HG02798 (cell line): ENCODE measurements around the gene GTPBP1.

Experiments
- ATAC-seq: cut with Tn5 transposase; IDR thresholded peaks from one replicate; pipeline ENCODE4 v1.9.1; 2021; ENCODE audit warnings: mild to moderate bottlenecking; ENCODE audit not compliant: unreplicated experiment, poor library complexity

GTPBP1 gene

DNA sequence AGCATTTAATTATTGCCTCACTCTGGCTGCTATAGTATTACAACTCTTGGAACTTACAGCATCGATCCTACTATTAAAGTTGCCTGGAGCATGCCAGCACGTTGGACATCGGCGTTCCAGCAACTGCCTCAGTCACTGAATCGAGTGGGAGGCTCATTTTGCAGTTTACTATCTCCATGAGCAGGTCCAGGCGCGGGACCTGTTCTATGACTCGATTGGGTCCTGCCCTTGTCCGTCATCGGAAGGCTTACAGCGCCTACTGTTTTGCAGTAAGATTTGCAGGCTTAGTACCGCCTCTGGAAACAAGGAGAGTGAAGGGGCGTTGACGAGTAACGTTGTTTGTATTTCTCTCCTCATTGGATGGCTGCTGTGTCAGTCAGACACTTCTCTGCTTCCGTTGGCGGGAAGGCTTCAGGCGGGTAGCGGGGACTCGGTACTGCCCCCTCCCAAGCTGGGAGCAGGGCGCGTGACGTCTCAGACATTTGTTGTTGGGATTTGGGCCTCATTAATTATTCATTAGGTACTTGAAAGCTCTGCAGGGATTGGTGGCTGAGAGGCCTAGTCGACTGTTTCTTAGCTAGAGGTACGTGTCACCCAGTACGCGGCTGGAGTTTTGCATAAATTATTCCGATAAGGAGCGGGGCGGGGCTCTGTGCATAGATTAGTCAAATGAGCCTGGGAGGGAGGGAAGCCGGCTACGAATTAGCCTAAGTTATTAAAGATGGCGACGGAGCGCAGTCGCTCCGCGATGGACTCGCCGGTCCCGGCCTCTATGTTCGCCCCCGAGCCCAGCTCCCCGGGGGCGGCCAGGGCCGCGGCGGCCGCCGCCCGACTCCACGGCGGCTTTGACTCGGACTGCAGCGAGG, at the start of gene GTPBP1:
Gene GTPBP1, plus strand, starts transcription at position 710 of the 866 bp plus-strand sequence. Its CDS starts 12 bp downstream, at position 722.
- peak; percentile 79 for ATAC-seq

DNA sequence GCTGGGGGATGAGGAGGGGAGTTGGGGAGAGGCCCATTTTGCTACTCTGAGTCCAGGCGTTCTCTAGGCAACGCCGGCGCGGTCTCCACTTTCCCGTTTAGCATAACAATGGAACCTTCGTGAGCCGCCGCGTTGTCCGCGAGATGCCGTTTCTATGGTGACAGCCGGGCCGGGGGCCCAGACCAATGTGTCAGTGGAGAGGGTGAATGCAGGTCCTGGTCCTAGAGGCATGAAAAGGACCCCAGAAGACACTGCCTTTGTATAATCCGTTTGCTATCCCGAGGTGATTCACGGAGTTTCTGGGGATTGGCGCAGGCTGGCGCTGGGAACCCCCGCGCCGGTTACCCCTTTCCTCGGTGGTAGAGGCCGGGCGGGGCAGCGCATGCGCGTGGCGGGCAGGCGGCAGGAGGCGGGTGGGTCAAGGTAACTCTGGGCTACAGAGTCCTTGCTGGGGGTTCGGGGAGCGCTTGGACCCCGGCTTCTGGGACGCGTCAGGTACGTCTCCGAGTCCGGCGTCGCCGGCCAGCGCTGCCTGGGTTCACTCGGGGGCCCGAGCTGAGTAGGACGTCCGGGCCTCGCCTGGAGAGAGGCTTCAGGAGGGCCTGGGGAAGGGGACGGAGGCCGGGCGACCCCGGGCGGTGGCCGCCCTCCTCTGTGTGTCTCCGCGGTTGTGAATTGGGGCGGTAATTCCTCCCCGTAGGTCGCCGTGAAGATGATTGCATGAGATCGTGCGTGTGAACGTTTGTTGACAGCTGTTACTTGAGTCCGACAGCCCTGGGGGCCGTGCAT, 49.3 kb upstream of the GTPBP1 start, which contains the start of the genes CBY1 and FAM227A:
Gene CBY1, plus strand, starts transcription at position 383 of the 789 bp plus-strand sequence. CDS start 11,417 bp downstream, outside the sequence.
Gene FAM227A, minus strand, starts transcription at position 137 of the 789 bp plus-strand sequence. CDS start 6,224 bp downstream, outside the sequence.
- peak; percentile 84 for ATAC-seq

DNA sequence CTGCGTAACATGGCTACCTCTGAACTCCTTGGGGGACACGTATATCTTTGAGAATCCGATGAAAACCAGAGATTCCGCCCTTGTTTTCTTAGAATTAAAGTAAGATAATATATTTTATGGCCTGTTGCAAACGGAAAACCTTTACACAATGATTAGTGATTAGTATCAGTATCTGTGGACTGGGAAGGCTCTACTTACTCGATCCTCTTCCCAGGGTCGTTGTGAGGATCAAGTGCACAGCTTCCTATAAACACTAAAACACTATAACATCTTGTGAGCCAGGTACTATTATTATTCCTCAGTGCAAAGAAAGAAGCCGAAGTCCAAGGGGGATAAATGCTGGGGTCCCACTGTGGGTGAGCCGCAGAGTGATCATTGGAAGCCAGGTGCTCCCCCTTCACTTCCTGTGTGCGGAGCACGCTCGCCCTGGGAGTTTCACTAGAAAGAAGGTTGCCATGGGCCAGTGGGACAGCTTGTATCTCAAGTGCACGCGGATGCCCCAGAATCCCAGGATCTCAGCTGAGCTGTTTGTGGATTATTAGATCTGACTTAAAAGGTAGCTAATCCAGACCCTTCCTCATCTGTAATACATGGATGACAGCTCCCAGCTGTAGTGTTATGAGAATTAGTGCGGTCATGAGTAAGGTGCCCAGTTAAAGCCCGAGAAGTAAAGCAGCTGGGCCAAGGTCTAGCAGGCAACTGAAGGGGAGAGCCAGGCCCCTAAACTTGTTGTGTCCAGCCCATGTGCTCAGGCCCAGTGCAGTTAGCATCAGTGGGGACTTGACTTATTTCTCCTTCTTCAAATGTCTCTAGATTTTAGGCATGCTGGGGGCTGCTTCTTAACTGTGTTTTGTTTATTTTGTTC, 48.5 kb upstream of the GTPBP1 start:
- peak; percentile 38 for ATAC-seq

DNA sequence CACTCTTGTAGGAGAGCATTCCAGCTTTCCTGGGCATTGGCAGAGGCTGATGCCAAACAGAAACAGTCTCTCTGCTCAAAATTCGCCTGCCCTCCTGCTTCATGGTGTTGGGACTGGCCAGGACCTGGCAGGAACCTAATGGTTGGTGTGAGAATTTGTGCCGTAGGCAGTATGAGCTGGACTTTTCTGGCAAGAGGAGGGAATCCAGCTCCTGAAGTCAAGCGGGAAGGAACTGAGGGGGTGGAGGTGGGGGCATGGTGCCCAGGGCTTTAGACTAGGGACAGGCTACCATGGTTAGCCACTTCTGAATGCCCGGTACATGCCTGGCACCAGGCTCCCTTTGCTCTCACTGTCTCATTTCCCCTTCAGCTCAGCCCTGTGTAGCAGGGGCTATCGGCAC, 30.9 kb upstream of the GTPBP1 start:
- ATAC-seq: no peak

DNA sequence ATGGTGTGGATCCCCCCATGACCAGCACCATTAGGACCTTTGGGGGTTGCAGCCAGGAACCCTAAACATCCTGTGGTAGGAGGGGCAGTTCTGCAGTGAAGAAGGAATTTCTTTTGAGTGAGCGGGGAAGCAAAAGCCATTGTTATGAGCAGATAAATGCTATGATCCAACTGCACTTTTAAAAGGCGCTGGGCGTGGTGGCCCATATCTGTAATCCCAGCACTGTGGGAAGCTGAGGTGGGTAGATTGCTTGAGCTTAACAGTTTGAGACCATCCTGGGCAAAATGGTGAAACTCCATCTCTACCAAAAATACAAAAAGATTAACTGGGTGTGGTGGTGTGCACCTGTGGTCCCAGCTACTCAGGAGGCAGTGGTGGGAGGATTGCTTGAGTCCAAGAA, 29.9 kb upstream of the GTPBP1 start:
- ATAC-seq: no peak

DNA sequence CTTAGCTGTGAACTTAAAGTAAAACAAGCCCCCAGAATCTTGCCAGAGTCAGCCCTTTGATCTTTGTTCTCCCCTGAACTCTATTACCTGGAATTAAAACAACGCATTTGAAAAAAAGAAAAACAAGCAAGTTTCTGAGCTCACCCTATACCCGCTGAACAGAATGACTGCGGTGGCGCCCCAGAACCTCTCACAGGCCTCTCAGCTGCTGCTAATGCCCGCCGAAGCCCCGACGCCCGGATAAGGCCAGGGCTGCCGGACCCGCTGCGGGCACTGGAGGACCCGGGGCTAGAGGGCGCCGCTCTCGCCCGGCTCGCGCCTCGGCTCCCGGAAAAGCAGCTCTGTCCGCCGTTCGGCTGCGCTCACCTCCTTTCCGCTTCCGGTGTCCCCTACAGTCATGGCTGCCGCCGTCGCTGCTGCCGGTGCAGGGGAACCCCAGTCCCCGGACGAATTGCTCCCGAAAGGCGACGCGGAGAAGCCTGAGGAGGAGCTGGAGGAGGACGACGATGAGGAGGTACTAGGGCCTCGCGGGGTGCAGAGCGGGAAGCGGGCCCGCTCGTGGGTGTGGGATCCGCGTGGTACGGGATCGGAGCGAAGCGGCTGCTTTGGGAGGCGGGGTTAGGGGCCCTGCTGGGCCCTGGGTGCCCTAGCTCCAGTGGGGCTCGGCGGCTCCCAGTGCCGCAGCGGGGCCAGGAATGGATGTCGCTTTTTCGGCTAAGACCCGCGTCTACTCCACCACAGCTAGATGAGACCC, 24.0 kb upstream of the GTPBP1 start, which contains the start of gene TOMM22:
Gene TOMM22, plus strand, starts transcription at position 376 of the 754 bp plus-strand sequence. Its CDS starts 22 bp downstream, at position 398.
- ATAC-seq: peak; percentile 99

DNA sequence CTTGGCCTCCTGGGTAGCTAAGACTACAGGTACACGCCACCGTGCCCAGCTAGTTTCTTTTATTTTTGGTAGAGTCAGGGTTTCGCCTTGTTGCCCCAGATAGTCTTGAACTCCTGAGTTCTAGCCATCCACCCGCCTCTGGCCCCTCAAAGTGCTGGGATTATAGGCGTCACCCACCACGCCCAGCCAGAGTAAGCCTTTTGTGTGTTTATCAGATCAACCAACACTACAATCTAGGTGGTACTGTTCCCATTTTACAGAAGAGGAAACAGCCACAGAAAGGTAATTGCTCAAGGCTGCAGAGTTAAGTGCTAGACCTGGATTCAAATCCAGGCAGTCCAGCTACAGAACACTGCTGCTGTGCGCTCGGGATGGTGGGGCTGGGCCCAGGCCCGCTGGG, 20.8 kb upstream of the GTPBP1 start:
- ATAC-seq: no peak

DNA sequence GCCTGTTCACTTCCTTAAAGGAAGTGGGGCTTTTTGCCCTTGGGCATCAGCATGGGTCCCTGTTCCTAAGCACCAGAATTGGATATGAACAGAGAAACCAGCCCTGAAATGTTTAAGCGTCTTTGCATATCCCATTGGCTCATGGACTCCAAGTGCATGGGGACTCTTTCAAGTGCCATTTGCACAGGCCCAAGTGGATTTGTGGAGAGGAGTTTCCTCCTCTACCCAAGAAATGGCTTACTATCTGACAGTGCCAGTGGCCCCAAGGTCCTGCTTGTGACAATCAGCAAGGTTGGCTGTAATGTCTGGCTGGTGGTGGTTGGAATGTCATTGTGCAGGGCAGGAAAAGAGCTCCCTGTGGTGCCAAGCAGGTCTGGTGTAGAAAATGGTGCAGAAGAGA, 20.0 kb upstream of the GTPBP1 start:
- no peak for ATAC-seq

DNA sequence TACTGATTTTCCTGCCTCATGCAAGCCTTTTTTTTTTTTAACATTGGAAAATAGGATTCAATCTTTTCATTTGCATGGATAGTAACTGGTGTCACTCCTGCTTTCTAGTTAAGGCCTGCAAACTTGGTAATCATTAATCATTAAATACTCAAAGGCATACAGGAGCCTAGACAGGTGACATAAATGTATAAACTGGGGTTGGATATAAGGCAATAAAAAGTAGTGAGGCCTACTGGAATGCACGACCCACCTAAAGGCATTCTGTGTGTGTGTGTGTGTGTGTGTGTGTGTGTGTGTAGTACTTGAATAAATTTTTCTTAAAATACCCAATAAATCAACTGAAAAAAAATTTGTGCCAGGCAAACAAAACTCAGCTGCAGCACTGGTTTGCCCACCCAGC, 16.1 kb upstream of the GTPBP1 start:
- no peak for ATAC-seq

DNA sequence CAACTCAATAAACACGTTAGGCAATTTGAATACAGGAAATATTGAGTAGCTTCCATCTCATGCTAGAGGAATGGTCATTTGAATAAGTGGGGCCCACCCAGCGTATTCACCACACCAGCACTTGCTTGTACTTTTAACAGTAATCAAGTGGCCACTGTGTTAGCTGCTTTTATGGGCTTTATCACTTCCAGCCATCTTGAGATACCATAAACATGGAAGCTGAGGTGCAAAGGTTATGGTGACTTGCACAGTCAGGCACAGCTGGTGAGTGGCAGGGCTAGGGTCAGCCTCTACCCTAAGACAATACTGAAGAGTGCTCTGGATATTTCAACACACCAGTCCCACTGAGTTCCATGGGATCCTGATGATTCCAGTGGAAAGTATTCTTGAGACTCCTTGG, 11.7 kb upstream of the GTPBP1 start:
- ATAC-seq: no peak

DNA sequence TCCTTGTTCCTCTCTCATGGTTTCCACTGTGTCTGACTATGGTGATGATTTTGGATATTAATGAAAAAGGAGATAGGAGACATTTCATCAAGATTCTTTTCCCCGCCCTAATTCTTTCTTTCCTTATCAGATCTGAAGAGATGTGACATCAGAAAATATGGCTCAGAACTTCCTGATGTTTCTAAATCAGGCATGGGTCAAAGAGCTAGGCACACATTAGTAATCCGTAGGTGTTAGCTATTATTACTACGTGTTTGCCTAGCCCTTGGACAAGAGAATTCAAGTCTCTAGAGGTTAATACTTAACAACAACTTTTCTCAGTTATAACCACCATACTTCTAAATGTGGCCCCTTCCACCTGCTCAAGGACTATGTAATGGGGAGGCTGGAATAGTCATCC, 10.8 kb upstream of the GTPBP1 start:
- ATAC-seq: no peak

DNA sequence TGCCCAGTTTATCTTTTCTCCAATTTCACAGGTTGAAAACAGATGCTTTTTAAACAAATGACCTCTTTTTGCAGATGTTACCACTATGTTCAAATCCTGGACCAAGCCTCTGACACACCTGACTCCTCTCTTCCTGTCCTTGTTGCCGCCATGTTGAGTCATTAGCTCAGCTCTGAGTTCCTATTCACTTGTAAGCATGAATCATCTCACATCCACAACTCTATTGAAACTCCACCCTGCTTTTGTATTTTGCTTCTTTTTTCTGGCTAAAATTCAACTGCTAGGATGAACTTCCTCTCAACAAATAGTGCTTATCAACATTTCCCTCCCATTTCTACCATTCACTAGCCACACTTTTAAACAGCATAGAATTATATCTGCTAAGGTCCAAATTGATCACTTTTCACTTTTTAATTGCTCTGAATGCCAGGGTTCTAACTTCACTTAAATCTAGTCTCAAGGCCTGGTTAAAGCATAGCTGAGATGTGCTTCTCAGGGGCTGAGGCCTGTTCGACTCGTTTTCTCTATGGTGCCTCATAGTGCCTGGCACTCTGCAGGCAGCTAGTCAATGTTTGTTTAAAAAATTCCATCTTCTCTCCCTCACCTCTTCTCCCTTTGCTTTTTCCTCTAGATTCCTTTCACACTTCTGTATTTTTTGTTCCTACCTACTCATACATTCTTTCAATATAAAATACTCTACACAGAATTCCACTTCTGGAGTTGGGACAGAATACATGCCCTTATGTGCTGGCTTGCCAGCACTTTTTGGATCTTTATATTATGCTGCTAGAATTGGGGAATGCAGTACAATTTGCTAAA, 8.9 kb upstream of the GTPBP1 start:
- no peak for ATAC-seq

DNA sequence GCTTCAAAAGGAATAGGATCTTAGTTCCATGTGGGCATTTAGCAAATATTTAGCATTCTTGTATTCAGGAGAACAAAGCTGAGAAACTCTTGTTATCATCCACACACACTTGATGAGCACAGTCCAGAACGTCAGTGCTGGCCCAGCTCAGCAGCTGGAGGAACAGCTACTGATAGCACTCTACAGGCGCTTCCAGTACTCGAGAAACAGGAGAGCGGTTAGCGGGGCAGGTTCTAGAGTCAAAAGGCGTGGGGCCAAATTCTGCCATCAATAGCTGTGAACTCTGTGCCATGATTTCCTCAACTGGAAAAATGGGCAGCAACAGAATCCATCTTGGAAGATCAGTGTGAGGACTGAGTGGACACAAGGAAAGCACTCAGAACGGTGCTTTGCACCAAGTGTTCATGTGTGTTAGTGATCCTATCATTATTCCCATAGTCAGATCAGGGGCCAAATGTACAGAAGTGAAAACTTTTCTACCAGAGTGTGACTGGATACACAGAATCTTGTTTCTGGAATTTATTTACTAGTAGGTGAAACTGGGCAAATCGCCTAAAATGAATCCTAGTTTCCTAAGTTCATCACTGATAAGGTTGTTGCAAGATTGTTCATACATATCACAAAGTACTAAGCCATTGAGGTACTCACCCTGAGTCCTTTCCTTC, 8.2 kb upstream of the GTPBP1 start:
- ATAC-seq: no peak

DNA sequence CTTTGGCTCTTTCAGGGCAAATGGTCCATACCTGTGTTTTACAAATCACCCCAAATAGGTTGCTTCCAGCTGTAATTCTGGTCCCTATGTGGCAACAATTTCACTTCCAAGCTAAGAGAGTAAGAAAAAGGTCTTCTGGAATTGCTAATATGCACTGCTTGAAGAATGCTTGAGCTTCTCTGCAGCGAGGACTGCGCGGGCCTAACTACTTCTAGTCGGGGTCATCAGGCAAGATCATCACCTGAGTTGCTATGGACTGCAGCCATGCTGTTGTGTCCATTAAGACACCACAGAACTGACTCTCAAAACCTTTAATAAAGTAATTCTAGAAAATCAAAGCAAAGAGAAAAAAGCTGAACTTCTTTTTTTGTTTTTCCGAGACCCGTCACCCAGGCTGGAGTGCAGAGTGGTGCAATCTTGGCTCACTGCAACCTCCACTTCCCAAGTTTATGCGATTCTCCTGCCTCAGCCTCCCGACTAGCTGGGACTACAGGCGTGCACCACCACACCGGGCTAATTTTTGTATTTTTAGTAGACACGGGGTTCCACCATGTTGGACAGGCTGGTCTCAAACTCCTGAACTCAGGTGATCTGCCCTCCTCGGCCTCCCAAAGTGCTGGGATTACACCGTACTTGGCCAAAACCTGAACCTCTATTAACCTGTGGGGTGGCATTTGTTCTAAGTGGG, 7.2 kb upstream of the GTPBP1 start:
- no peak for ATAC-seq

DNA sequence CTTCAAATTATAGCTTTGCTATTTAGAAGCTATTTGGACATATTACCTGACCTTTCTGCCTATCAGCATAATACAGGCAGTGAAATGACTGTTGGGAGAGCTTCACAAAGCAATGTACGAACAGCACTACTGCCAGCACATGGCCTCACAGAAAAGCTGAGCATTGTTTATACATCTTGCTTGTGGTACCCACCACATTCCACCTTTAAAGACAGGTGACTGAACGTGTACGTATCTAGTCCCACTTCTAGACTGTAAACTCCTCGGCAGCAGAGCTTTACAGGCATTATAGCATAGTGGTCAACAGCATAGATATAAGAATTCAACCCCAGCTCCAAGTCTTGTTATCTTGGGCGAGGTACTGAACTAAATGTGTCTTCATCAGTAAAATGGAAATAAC, 6.6 kb upstream of the GTPBP1 start:
- no peak for ATAC-seq

DNA sequence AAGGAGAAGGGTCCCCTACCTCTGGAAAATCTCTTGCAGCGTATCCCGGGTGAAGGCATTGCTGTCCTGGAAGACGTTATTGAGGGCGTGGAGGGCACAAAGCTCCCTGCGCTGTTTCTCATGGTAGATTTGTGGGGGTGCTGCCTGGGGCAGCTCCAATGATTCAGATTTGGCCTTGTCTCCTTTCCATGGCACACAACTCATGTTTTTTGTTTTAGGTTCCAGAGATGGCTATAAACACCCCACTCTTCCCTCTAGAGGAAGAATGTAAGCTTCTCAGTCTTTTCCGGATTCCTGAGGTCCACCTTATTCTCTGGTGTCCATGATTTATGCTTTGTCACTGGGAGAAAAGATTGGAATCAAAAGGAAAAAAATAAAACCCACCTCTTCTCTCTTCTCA, 6.0 kb upstream of the GTPBP1 start:
- no peak for ATAC-seq

DNA sequence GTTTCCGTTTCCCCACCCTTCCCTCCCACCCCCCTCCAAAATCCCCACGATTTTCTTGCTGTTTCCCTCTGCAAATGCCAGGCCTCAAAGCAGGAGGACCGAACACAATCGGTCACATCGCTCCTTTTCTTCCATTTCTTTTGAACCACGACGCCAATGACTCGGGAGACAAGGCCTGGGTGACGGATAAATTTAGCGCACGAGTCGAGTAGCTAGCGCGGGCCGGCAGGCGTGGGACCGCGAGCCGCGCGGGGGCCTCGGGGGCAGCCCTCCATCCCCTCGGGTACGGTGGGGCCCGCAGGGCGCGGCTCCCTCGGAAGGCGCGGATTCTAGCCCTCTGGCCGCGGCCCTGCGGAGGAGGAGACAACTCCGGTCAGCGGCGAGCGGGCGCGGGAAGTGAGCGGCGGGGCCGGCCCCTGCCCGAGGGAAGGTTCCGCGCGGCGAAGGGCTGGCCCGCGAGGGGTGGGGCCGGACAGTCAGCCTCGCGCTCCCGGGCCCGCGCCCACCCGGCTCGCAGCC, 5.4 kb upstream of the GTPBP1 start:
- ATAC-seq: no peak
